Fibroblast of lung (primary cell): Measurements from ENCODE around the gene SCN3A. TPM values are rescaled to one million over a fixed set of nuclear protein-coding genes. Genes with fewer than 3 reads are reported as not detected.

Experiments
- DNase-seq, 2 donors: peaks; one replicate each; pipeline versions ENCODE4 v3.0.0 to v3.0.0-alpha.2; 2010; ENCODE audit warnings: low read depth in 2 of 2
- H2AFZ ChIP-seq: 2 replicates; pipeline ENCODE4 v1.5.1; 2012; ENCODE audit warnings: low read length, control low read depth, inconsistent platforms
- H3K27ac ChIP-seq: 2 replicates; pipeline ENCODE4 v1.5.1; 2011; ENCODE audit warnings: low read length, control low read depth; ENCODE audit not compliant: insufficient read depth
- H3K27me3 ChIP-seq: 2 replicates; pipeline ENCODE4 v1.5.1; 2011; ENCODE audit warnings: mild to moderate bottlenecking, low read length; ENCODE audit not compliant: control insufficient read depth, insufficient read depth
- H3K36me3 ChIP-seq: 2 replicates; pipeline ENCODE4 v1.5.1; 2011; ENCODE audit warnings: low read length; ENCODE audit not compliant: control insufficient read depth, insufficient read depth
- H3K4me1 ChIP-seq: 2 replicates; pipeline ENCODE4 v1.5.1; 2011; ENCODE audit warnings: low read length; ENCODE audit not compliant: control insufficient read depth, insufficient read depth; ENCODE audit errors: extremely low read depth
- H3K4me2 ChIP-seq: 2 replicates; pipeline ENCODE4 v1.5.1; 2011; ENCODE audit warnings: low read length, control low read depth; ENCODE audit not compliant: insufficient read depth; ENCODE audit errors: extremely low read depth
- H3K4me3 ChIP-seq, 4 experiments: fragments of 200-600 bp in 1 of 4; sonication (generic) in 1 of 4; replicated peaks in 1 of 4; 2 replicates each; pipeline ENCODE4 v1.5.1; 2011 to 2016; ENCODE audit warnings: low read length in 4 of 4, low read depth in 3 of 4, mild to moderate bottlenecking in 3 of 4, control low read depth in 2 of 4, inconsistent platforms in 1 of 4, mixed read lengths in 1 of 4; ENCODE audit not compliant: insufficient read depth in 1 of 4; ENCODE audit errors: control extremely low read depth in 1 of 4
- H3K79me2 ChIP-seq: 2 replicates; pipeline ENCODE4 v1.5.1; 2012; ENCODE audit warnings: mild to moderate bottlenecking, low read length, inconsistent platforms; ENCODE audit not compliant: control insufficient read depth, insufficient read depth
- H3K9ac ChIP-seq: 2 replicates; pipeline ENCODE4 v1.5.1; 2011; ENCODE audit warnings: mild to moderate bottlenecking, low read length, control low read depth; ENCODE audit not compliant: insufficient read depth
- H3K9me3 ChIP-seq: 2 replicates; pipeline ENCODE4 v1.5.1; 2012; ENCODE audit warnings: low read depth, low read length; ENCODE audit not compliant: control insufficient read depth, insufficient read depth
- H4K20me1 ChIP-seq: 2 replicates; pipeline ENCODE4 v1.5.1; 2011; ENCODE audit warnings: low read length; ENCODE audit not compliant: control insufficient read depth, insufficient read depth; ENCODE audit errors: extremely low read depth
- EZH2 ChIP-seq: IDR thresholded peaks from 2 replicates; pipeline ENCODE4 v1.5.1; 2012; ENCODE audit warnings: low read length, control low read depth, mild to moderate bottlenecking; ENCODE audit errors: missing control alignments
- polyA plus RNA-seq, 2 donors: library from polyadenylated mRNA; depleted of rRNA in 1 of 2; stranded (reverse) in 1 of 2; unstranded in 1 of 2; fragments of >200 nt; gene quantifications; 2 replicates each; pipeline ENCODE4 v1.2.1, GENCODE V29; 2011 to 2012; ENCODE audit warnings: missing spikeins in 1 of 2
- total RNA-seq: library from RNA; depleted of rRNA; stranded (reverse); fragments of >200 nt; gene quantifications from 2 replicates; pipeline ENCODE4 v1.2.1, GENCODE V29; 2014
- TF ChIP-seq, protein P1 (sequence below), 2 donors: IDR thresholded peaks in 1 of 2; conservative IDR thresholded peaks in 1 of 2; 1 replicate in 1 of 2; 2 replicates in 1 of 2; pipeline ENCODE4 v1.5.1; 2011 to 2012; ENCODE audit warnings: low read length in 2 of 2, control low read depth in 1 of 2, inconsistent platforms in 1 of 2, low read depth in 1 of 2, mild to moderate bottlenecking in 1 of 2

SCN3A gene
- total and polyA plus RNA-seq, 2 donors (not counting 1 experiment from before 2014, with no cell fraction given): 0.14 to 0.33 TPM

GRCh38 chr2:165087933-165088901, 115.6 kb downstream of the SCN3A start:
- DNase-seq: no peak
- H4K20me1 ChIP-seq: no peaks in the 10 kb centered on the region

GRCh38 chr2:165086337-165086736, 117.5 kb downstream of the SCN3A start:
- no peaks in the 10 kb centered on the region for H4K20me1 ChIP-seq
- H3K9me3 ChIP-seq: no peaks in the 10 kb centered on the region
- no peaks in the 10 kb centered on the region for H3K79me2 ChIP-seq
- H3K36me3 ChIP-seq: no peaks in the 10 kb centered on the region
- DNase-seq: no peak
- H3K27ac ChIP-seq: no peak overlapping the region
- H2AFZ ChIP-seq: no peak overlapping the region
- no peak overlapping the region for H3K4me3 ChIP-seq
- no peak overlapping the region for H3K9ac ChIP-seq
- no peak overlapping the region for H3K4me2 ChIP-seq
- TF ChIP-seq, protein P1, sequence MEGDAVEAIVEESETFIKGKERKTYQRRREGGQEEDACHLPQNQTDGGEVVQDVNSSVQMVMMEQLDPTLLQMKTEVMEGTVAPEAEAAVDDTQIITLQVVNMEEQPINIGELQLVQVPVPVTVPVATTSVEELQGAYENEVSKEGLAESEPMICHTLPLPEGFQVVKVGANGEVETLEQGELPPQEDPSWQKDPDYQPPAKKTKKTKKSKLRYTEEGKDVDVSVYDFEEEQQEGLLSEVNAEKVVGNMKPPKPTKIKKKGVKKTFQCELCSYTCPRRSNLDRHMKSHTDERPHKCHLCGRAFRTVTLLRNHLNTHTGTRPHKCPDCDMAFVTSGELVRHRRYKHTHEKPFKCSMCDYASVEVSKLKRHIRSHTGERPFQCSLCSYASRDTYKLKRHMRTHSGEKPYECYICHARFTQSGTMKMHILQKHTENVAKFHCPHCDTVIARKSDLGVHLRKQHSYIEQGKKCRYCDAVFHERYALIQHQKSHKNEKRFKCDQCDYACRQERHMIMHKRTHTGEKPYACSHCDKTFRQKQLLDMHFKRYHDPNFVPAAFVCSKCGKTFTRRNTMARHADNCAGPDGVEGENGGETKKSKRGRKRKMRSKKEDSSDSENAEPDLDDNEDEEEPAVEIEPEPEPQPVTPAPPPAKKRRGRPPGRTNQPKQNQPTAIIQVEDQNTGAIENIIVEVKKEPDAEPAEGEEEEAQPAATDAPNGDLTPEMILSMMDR (conservative IDR thresholded peaks at IDR 0.05 in 1 of 2, IDR thresholded peaks at IDR 0.05 in 1 of 2; ENCODE audit: low read depth in 1 of 2, low read length in 2 of 2): no peak
- no peak for TF ChIP-seq EZH2
- H3K27me3 ChIP-seq: no peaks in the 10 kb centered on the region
- H3K4me1 ChIP-seq: no peaks in the 10 kb centered on the region

More at GRCh38 chr2:165087933-165088901, 115.6 kb downstream of the SCN3A start:
- H2AFZ ChIP-seq: no peak overlapping the region
- H3K27ac ChIP-seq: no peak overlapping the region
- H3K4me1 ChIP-seq: no peaks in the 10 kb centered on the region
- no peaks in the 10 kb centered on the region for H3K36me3 ChIP-seq
- no peak overlapping the region for H3K4me2 ChIP-seq
- TF ChIP-seq EZH2: no peak
- TF ChIP-seq, protein P1 (conservative IDR thresholded peaks at IDR 0.05 in 1 of 2, IDR thresholded peaks at IDR 0.05 in 1 of 2; ENCODE audit: low read depth in 1 of 2, low read length in 2 of 2): no peak
- no peak overlapping the region for H3K4me3 ChIP-seq
- H3K27me3 ChIP-seq: no peaks in the 10 kb centered on the region
- no peaks in the 10 kb centered on the region for H3K9me3 ChIP-seq
- no peak overlapping the region for H3K9ac ChIP-seq
- no peaks in the 10 kb centered on the region for H3K79me2 ChIP-seq

GRCh38 chr2:165083326-165083725, 120.5 kb downstream of the SCN3A start:
- Histone ChIP-seq H4K20me1 (no peaks in the 10 kb centered on the region), H3K9ac (no peak overlapping the region), H3K4me3 (no peak overlapping the region), H3K9me3 (no peaks in the 10 kb centered on the region), H3K27me3 (no peaks in the 10 kb centered on the region), H3K79me2 (no peaks in the 10 kb centered on the region), H3K27ac (no peak overlapping the region), H3K4me1 (no peaks in the 10 kb centered on the region), H3K36me3 (no peaks in the 10 kb centered on the region), H2AFZ (no peak overlapping the region), H3K4me2 (no peak overlapping the region)
- TF ChIP-seq, protein P1 (conservative IDR thresholded peaks at IDR 0.05 in 1 of 2, IDR thresholded peaks at IDR 0.05 in 1 of 2; ENCODE audit: low read depth in 1 of 2, low read length in 2 of 2): no peak
- TF ChIP-seq EZH2: no peak
- no peak for DNase-seq
